Keratinocyte (primary cell): ENCODE data around the gene DNAJB13. TPM values are rescaled to one million over a fixed set of nuclear protein-coding genes. Genes with fewer than 3 reads are reported as not detected.

Source experiments
- DNase-seq: peaks from one replicate; pipeline ENCODE4 v3.0.0-alpha.2; 2011; ENCODE audit warnings: low read depth, missing footprints, low spot score
- FAIRE-seq: peaks from 2 replicates; lab custom pipeline; 2011; peaks lifted over from hg19 to GRCh38; lab: Jason Lieb, UNC
- H2AFZ ChIP-seq: 2 replicates; pipeline ENCODE4 v1.6.0; 2012; ENCODE audit warnings: low read length, control low read depth, inconsistent platforms; ENCODE audit not compliant: control insufficient read depth
- H3K27ac ChIP-seq: 2 replicates; pipeline ENCODE4 v1.5.1; 2011; ENCODE audit warnings: low read length; ENCODE audit not compliant: control insufficient read depth, insufficient read depth
- H3K27me3 ChIP-seq: 3 replicates; pipeline ENCODE4 v1.6.0; 2011; ENCODE audit warnings: low read length; ENCODE audit not compliant: control insufficient read depth, insufficient read depth; ENCODE audit errors: extremely low read depth
- H3K36me3 ChIP-seq, 2 experiments: 2 replicates in 1 of 2; 3 replicates in 1 of 2; pipeline ENCODE4 v1.5.1; 2011; ENCODE audit warnings: low read length in 2 of 2, mild to moderate bottlenecking in 1 of 2; ENCODE audit not compliant: control insufficient read depth in 2 of 2, insufficient read depth in 2 of 2; ENCODE audit errors: extremely low read depth in 1 of 2
- H3K4me1 ChIP-seq: 3 replicates; pipeline ENCODE4 v1.5.1; 2011; ENCODE audit warnings: low read length; ENCODE audit not compliant: control insufficient read depth, insufficient read depth; ENCODE audit errors: extremely low read depth
- H3K4me2 ChIP-seq: 3 replicates; pipeline ENCODE4 v1.6.0; 2011; ENCODE audit warnings: low read depth, low read length; ENCODE audit not compliant: control insufficient read depth, insufficient read depth; ENCODE audit errors: extremely low read depth
- H3K4me3 ChIP-seq, 3 experiments: fragments of 200-600 bp in 1 of 3; sonication (generic) in 1 of 3; 2 replicates in 2 of 3; 3 replicates in 1 of 3; pipeline ENCODE4 v1.5.1; 2011 to 2016; ENCODE audit warnings: low read length in 3 of 3, mild to moderate bottlenecking in 3 of 3, control low read depth in 2 of 3, inconsistent platforms in 1 of 3, low read depth in 1 of 3, mixed read lengths in 1 of 3, mixed run types in 1 of 3, moderate library complexity in 1 of 3; ENCODE audit not compliant: control insufficient read depth in 2 of 3, insufficient read depth in 2 of 3; ENCODE audit errors: extremely low read depth in 1 of 3
- H3K79me2 ChIP-seq: 2 replicates; pipeline ENCODE4 v1.6.0; 2012; ENCODE audit warnings: low read length; ENCODE audit not compliant: control insufficient read depth, insufficient read depth
- H3K9ac ChIP-seq: 3 replicates; pipeline ENCODE4 v1.6.0; 2011; ENCODE audit warnings: low read length; ENCODE audit not compliant: control insufficient read depth, insufficient read depth; ENCODE audit errors: extremely low read depth
- H3K9me1 ChIP-seq: 3 replicates; pipeline ENCODE4 v1.6.0; 2011; ENCODE audit warnings: low read length; ENCODE audit not compliant: control insufficient read depth, insufficient read depth; ENCODE audit errors: extremely low read depth
- H3K9me3 ChIP-seq: 2 replicates; pipeline ENCODE4 v1.5.1; 2012; ENCODE audit warnings: low read depth, low read length; ENCODE audit not compliant: control insufficient read depth
- H4K20me1 ChIP-seq: 3 replicates; pipeline ENCODE4 v1.6.0; 2011; ENCODE audit warnings: low read length; ENCODE audit not compliant: control insufficient read depth, insufficient read depth; ENCODE audit errors: extremely low read depth
- EZH2 ChIP-seq: IDR thresholded peaks from one replicate; pipeline ENCODE4 v1.6.1; 2012; ENCODE audit warnings: inconsistent platforms, mild to moderate bottlenecking, low read length, moderate library complexity
- dilution Hi-C: fragments of 300-500 bp; cut with MboI; formaldehyde crosslinking; loops from one replicate; pipeline ENCODE4 v1.7.0; 2020; ENCODE audit warnings: low sequenced_read_pairs; ENCODE audit not compliant: extremely low pct_ligation_motif_present
- polyA plus RNA-seq, 5 experiments: library from polyadenylated mRNA; depleted of rRNA in 3 of 5; stranded (reverse) in 3 of 5; stranded (forward) in 1 of 5; unstranded in 1 of 5; fragments of >200 nt; gene quantifications; 1 replicate in 1 of 5; 2 replicates in 3 of 5; 3 replicates in 1 of 5; pipeline versions ENCODE4 v1.2.1 to v1.2.3, GENCODE V29; 2011 to 2012; ENCODE audit warnings: missing spikeins in 2 of 5, low read depth in 1 of 5, low replicate concordance in 1 of 5
- TF ChIP-seq, protein P1 (sequence below), 3 experiments: IDR thresholded peaks in 1 of 3; conservative IDR thresholded peaks in 1 of 3; optimal IDR thresholded peaks in 1 of 3; 2 replicates in 2 of 3; 3 replicates in 1 of 3; pipeline versions ENCODE3 to v1.5.1; 2011; ENCODE audit warnings: low read length in 3 of 3, mild to moderate bottlenecking in 3 of 3, moderate library complexity in 2 of 3, control low read depth in 1 of 3, inconsistent platforms in 1 of 3; ENCODE audit not compliant: insufficient read depth in 2 of 3; ENCODE audit errors: extremely low read depth in 1 of 3

DNAJB13 gene
- polyA plus RNA-seq, 1 donor (not counting 4 experiments of a cell fraction or from before 2014, with no cell fraction given) = 0.09 TPM

DNA sequence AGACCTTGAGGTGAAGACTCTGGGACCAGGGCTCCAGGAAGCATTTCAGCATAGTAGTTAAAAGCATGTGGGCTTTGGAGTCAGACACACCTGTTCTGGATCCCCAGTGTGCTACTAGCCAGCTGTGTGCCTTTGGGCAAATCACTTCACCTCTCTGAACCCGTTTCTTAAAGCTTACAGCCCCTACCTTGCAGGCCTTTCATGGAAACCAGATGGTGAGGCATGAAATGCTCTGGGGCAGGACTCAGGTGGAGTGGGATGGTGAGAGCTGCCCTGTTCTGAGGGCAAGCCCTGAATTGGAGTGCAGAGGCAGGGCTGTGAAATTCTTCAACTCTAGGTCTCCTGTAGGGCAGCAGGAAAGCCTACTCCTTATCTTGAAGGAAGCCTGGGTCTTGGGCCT is 21.4 kb downstream of the DNAJB13 start:
- Histone ChIP-seq H3K27me3 (no peaks in the 10 kb centered on the region), H3K36me3 (no peaks in the 10 kb centered on the region), H3K9me3 (no peaks in the 10 kb centered on the region), H3K9ac (no peak overlapping the region), H3K79me2 (no peaks in the 10 kb centered on the region), H2AFZ (no peak overlapping the region), H3K27ac (no peak overlapping the region), H3K4me2 (no peak overlapping the region), H4K20me1 (no peaks in the 10 kb centered on the region), H3K4me3 (no peak overlapping the region), H3K4me1 (peaks cover 8% of the 10 kb centered on the region), H3K9me1 (no peaks in the 10 kb centered on the region)
- TF ChIP-seq EZH2 = no peak
- TF ChIP-seq, protein P1, sequence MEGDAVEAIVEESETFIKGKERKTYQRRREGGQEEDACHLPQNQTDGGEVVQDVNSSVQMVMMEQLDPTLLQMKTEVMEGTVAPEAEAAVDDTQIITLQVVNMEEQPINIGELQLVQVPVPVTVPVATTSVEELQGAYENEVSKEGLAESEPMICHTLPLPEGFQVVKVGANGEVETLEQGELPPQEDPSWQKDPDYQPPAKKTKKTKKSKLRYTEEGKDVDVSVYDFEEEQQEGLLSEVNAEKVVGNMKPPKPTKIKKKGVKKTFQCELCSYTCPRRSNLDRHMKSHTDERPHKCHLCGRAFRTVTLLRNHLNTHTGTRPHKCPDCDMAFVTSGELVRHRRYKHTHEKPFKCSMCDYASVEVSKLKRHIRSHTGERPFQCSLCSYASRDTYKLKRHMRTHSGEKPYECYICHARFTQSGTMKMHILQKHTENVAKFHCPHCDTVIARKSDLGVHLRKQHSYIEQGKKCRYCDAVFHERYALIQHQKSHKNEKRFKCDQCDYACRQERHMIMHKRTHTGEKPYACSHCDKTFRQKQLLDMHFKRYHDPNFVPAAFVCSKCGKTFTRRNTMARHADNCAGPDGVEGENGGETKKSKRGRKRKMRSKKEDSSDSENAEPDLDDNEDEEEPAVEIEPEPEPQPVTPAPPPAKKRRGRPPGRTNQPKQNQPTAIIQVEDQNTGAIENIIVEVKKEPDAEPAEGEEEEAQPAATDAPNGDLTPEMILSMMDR (optimal IDR thresholded peaks at IDR 0.05 in 1 of 3, IDR thresholded peaks at IDR 0.05 in 1 of 3, conservative IDR thresholded peaks at IDR 0.05 in 1 of 3; ENCODE audit: extremely low read depth in 1 of 3, insufficient read depth in 2 of 3, low read length in 3 of 3) = no peak
- dilution Hi-C loops = no loop called here
- FAIRE-seq (no peak), DNase-seq (no peak)

DNA sequence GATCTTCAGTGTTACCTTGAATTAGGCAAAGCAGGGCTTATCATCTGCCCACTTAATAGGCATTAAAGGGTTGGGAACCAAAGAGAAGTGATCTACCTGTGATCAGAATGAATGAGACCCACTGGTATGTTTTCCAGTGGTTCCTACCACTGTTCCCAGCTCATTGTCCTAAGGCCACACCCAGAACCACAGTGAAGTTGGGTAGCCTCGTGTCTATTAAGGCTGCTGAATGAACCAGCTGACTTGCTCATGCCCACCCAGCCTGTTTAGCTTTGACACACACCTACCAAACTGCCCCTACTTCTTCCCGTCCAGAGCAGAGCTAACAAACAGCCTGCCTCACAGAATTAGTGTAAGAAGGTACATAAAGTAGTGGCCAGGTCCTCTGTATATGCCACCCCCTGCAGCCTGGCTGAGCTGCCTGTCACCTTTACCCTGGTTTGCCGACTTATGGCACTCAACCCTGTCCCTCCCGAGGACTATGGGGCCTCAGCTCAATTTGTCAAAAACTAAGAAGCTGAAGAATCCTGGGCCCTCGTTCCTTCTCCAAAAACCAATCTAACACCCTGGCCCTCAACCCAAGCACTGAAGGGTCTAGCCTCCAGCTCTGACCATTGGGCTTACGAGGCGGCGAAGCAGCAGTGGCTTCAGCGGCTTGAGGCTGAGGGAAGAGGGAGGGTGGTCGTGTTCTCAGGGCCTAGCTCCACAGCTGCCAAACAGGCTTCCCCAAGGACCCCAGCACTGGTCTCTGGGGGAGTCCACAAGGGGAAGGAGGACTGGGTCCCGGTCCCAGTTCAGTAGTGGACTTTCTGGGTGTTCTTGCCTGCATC is 22.0 kb downstream of the DNAJB13 start:
- H3K27me3 ChIP-seq = no peaks in the 10 kb centered on the region
- H2AFZ ChIP-seq = no peak overlapping the region
- H3K79me2 ChIP-seq = no peaks in the 10 kb centered on the region
- no peak overlapping the region for H3K27ac ChIP-seq
- FAIRE-seq (no peak), DNase-seq (no peak)
- no peak overlapping the region for H3K9ac ChIP-seq
- H3K4me3 ChIP-seq = no peak overlapping the region
- dilution Hi-C loops = no loop called here
- no peaks in the 10 kb centered on the region for H4K20me1 ChIP-seq
- H3K9me1 ChIP-seq = no peaks in the 10 kb centered on the region
- H3K36me3 ChIP-seq = no peaks in the 10 kb centered on the region
- no peak for TF ChIP-seq EZH2
- TF ChIP-seq, protein P1 (optimal IDR thresholded peaks at IDR 0.05 in 1 of 3, IDR thresholded peaks at IDR 0.05 in 1 of 3, conservative IDR thresholded peaks at IDR 0.05 in 1 of 3; ENCODE audit: extremely low read depth in 1 of 3, insufficient read depth in 2 of 3, low read length in 3 of 3) = no peak
- H3K9me3 ChIP-seq = no peaks in the 10 kb centered on the region
- H3K4me2 ChIP-seq = no peak overlapping the region
- H3K4me1 ChIP-seq = peaks cover 8% of the 10 kb centered on the region
